NCI-H1417 treated with DMSO at 0.1 percent for 48 hours (cell line): Measurements from ENCODE around the gene CMSS1.
A peak's percentile ranks its signal among the peaks of the same experiment; 100 is the strongest.

ENCODE experiments used
- DNase-seq: peaks from one replicate; lab custom pipeline; 2025; lab: John Stamatoyannopoulos, UW

Gene CMSS1

GRCh38 chr3:99817437-99818240 lies at the start of gene CMSS1:
Gene CMSS1 (plus strand): TSS chr3:99817862.
- DNase-seq, result peak; percentile 80

- DNase-seq, result no peak
Measured at GRCh38 chr3:99768126-99768525, 49.5 kb upstream of the CMSS1 start.

DNA sequence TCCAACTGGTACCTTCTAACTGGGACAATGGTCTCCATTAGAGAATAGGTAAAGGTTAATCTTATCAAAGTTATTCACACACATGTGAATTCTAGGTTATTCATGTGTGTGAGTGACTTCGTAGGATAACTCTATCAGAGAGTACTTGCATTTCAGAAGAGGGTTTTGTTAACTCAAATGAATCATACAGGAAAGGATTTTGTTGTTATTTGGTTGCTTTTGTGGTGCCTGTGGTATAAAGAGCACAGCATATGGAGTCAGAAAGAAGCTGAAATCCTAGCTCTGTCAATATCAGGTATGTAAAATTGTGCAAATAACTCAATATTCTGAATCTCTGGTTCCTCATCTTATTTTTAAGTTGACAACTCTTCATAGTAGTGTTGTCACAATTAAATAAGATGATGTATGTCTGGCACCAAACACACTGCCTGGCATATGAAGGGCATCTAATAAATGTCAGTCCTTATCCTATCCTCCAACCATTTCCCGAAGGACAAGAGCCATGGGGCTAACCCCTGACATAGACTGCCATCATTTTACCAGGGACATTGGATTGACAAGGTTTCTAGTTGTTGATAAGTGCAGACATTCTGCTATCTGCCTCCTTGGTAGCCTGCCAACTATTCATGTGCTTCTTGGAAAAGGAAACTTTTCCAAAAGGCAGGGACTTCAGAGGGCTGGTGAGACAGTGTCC lies 48.7 kb upstream of the CMSS1 start:
- DNase-seq, result no peak

- no peak for DNase-seq
Measured at GRCh38 chr3:99772171-99772570, 45.5 kb upstream of the CMSS1 start.

DNA sequence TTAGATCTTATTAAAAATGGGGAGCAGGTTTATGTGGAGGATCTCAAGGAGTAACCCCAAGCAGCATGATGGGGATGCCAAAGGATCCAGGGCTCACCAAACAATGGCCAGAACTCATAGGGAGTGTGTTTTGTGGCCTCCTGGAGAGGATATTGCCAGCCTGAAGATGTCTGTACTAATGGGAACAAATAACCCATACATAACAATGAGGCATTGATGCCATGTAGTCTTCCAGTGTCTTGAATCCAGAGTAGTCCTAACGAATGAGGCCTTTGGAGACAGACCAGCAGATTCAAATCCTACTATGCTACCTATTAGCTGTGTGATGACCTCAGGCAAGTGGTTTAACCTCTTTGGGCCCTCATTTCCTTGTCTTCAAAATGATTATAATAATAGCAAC lies 45.0 kb upstream of the CMSS1 start:
- DNase-seq, result no peak

GRCh38 chr3:99774467-99774866 lies 43.2 kb upstream of the CMSS1 start:
- no peak for DNase-seq

GRCh38 chr3:99776516-99777209 lies 41.0 kb upstream of the CMSS1 start:
- no peak for DNase-seq

DNA sequence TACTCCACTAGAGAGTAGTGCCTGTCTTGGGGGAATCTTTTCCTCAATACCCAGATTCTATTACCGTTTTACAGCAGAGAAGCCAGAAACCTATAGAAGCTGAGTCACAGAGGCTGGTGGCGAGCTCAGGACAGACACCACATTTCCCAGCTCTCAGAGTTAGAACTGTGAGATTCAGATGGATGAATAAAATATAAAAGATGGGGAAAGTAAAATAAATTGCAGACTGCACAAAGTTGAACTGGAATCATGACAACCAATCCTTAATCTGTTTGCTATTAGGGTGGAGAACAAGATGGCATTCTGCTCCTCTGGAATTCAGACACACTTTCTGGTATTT lies 40.5 kb upstream of the CMSS1 start:
- no peak for DNase-seq

DNA sequence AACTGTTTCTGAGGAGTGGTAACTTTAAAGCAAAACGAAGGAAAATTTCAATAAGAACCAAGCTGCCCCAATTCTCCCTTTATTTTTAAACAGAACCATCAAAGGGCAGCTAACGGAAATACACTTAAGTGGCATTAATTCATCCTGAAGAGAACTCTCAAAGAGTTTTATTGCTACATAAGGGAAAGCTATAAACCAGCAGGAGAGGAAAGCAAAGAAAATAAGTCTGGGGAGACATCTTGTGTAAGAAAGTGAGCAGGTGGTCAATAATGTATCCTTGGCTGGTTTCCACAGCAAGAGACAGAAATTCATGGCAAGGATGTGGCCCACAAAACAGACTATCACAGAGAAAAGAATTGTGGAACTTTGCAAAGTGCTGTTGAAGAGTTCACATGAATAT lies 40.0 kb upstream of the CMSS1 start:
- DNase-seq, result no peak

DNA sequence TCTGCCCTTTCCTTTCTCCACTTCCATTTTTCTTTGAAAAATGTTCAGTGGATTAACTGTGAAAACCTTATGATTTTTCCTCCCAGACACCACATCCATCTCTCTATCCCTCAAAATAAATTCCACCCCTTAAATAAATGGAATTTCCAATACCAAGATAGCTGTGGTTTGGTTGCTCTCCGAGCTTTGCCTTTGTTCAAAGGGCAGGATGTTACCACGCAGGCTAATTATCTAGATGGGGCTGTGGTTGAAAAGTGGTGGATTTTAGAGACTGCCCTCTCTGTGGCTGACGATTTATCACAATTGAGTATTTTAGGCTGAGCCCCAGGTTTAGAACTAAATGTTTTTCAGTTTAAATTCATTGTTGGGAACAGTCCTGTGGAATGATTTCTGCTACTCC lies 36.9 kb upstream of the CMSS1 start:
- DNase-seq, result no peak

GRCh38 chr3:99781761-99782160 lies 35.9 kb upstream of the CMSS1 start:
- no peak for DNase-seq

DNA sequence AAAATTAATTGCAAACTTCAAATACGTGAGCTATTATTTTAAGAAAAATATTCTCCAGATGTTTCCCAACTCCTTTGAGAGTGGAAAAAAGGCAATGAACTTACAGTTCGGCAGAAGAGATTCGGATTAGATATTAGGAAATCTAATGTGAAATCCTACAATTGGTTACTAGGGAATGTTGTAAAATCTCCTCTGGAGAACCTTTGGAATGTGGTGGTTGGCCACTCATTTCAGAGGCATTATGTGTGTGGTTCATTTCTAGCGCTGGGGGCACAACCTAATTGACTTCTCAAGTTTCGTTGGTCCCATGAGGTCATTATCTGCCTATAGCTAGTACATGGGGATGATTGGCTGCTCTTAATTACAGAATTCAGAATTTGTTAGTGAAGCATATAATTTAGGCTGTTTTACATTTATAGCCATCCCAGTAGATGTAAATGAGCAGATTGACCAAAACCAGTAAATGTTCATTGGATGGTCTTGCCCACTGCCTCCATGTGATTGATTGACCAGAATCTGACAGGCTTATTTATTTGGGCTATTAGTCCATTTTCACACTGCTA lies 34.6 kb upstream of the CMSS1 start:
- DNase-seq, result no peak

GRCh38 chr3:99789011-99789721 lies 28.5 kb upstream of the CMSS1 start:
- no peak for DNase-seq

GRCh38 chr3:99794485-99794884 lies 23.2 kb upstream of the CMSS1 start:
- DNase-seq, result no peak

- DNase-seq, result no peak
Measured at GRCh38 chr3:99795573-99795972, 22.1 kb upstream of the CMSS1 start.

- no peak for DNase-seq
Measured at GRCh38 chr3:99799422-99799821, 18.2 kb upstream of the CMSS1 start.

- no peak for DNase-seq
Measured at GRCh38 chr3:99803297-99803696, 14.4 kb upstream of the CMSS1 start.

DNA sequence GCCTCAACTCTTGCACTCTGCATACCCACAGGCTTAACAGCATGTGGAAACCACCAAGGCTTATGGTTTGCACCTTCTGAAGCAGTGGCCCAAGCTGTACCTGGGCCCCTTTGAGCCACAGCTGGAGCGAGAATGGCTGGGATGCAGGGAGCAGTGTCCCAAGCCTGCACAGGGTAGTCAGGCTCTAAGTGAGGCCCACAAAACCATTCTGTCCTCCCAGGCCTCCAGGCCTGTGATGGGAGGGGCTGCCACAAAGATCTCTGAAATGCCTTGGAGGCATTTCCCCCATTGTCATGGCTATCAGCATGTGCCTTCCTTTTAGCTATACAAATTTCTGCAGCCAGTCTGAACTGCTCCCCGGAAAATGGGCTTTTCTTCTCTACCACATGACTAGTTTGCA lies 12.5 kb upstream of the CMSS1 start:
- no peak for DNase-seq

GRCh38 chr3:99808163-99808794 lies 9.4 kb upstream of the CMSS1 start:
- DNase-seq, result peak; percentile 3

DNA sequence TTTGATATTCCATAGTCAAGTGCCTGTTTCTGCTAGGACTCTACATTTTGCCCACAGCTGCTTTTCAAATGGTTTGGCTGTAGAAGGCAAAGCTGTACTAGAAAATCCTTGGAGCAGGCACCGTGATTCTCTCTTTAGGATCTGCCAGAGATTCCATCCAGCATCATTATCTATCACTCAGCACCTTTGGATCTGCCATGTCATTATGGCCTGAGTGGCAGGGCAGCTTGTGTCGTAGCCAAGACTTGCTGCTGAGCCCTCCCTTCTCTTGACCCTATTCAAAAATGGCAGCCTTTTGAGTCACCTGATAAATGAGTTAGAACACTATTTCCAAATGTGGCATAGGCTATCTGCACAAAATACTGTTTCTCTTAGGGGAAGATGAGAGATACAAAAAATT lies 8.1 kb upstream of the CMSS1 start:
- no peak for DNase-seq

- no peak for DNase-seq
Measured at GRCh38 chr3:99810403-99810802, 7.3 kb upstream of the CMSS1 start.

DNA sequence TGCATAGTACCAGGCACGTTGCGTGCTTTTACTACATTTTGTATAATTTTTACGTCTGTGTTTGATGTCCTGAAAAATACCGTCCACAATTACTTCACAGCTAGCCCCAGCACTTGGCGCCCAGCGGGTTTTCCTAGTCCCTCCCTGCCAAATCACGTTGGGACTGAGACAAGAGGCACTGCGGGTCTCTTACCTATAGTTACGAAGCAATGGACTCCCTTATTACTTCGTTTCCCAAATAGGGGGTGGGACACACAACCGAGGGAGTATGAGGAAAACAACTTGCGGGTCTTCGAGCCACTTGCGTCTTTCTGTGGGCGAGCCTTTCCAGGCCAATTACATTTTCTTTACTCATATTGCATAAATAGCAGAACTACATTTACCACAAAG lies 620 bp upstream of the CMSS1 start:
- DNase-seq, result no peak
